ENCODE data around the gene KRT39. TPM values are rescaled to one million over a fixed set of nuclear protein-coding genes. Genes with fewer than 3 reads are reported as not detected.

The KRT39 gene
- total RNA-seq, 1 donor from 2014 or later = not detected

GRCh38 chr17:40952661-40953060, 14.1 kb downstream of the KRT39 start:
- no peaks in the 10 kb centered on the region for H3K36me3 ChIP-seq
- intact Hi-C loops (cut with micrococcal nuclease) = no loop called here
- peaks cover 81% of the 10 kb centered on the region for H3K27me3 ChIP-seq (ENCODE audit: low read depth)
- DNase-seq = no peak
- no peak overlapping the region for H3K27ac ChIP-seq (replicated peaks)
- no peak overlapping the region for H3K4me3 ChIP-seq
- H3K9me3 ChIP-seq (replicated peaks) = no peaks in the 10 kb centered on the region
- H3K4me1 ChIP-seq = no peaks in the 10 kb centered on the region
- no peak for TF ChIP-seq CTCF (IDR thresholded peaks at IDR 0.05; ENCODE audit: borderline replicate concordance)

- peaks cover 87% of the 10 kb centered on the region for H3K27me3 ChIP-seq (ENCODE audit: low read depth)
- H3K9me3 ChIP-seq (replicated peaks) = no peaks in the 10 kb centered on the region
- H3K27ac ChIP-seq (replicated peaks) = no peak overlapping the region
- intact Hi-C loops (cut with micrococcal nuclease) = no loop called here
- no peaks in the 10 kb centered on the region for H3K4me1 ChIP-seq
- no peaks in the 10 kb centered on the region for H3K36me3 ChIP-seq
- no peak overlapping the region for H3K4me3 ChIP-seq
- DNase-seq = no peak
- no peak for TF ChIP-seq CTCF (IDR thresholded peaks at IDR 0.05; ENCODE audit: borderline replicate concordance)
Observed at GRCh38 chr17:40952154-40952553, 14.6 kb downstream of the KRT39 start.

- Histone ChIP-seq H3K36me3 (no peaks in the 10 kb centered on the region), H3K27ac (replicated peaks) (no peak overlapping the region), H3K4me1 (no peaks in the 10 kb centered on the region), H3K4me3 (no peak overlapping the region), H3K27me3 (ENCODE audit: low read depth) (peaks cover 92% of the 10 kb centered on the region), H3K9me3 (replicated peaks) (no peaks in the 10 kb centered on the region)
- DNase-seq = no peak
- TF ChIP-seq CTCF (IDR thresholded peaks at IDR 0.05; ENCODE audit: borderline replicate concordance) = no peak
- intact Hi-C loops (cut with micrococcal nuclease) = no loop called here
Observed at GRCh38 chr17:40951011-40951622, 15.6 kb downstream of the KRT39 start.

- intact Hi-C loops (cut with micrococcal nuclease) = no loop called here
- H3K27me3 ChIP-seq (ENCODE audit: low read depth) = peaks cover 89% of the 10 kb centered on the region
- no peak for DNase-seq
Observed at GRCh38 chr17:40950176-40950575, 16.6 kb downstream of the KRT39 start.

GRCh38 chr17:40949418-40949817, 17.3 kb downstream of the KRT39 start:
- peaks cover 89% of the 10 kb centered on the region for H3K27me3 ChIP-seq (ENCODE audit: low read depth)
- no peak overlapping the region for H3K4me3 ChIP-seq
- H3K9me3 ChIP-seq (replicated peaks) = no peaks in the 10 kb centered on the region
- no peaks in the 10 kb centered on the region for H3K36me3 ChIP-seq
- no peak overlapping the region for H3K27ac ChIP-seq (replicated peaks)
- no peaks in the 10 kb centered on the region for H3K4me1 ChIP-seq
- DNase-seq = no peak
- no peak for TF ChIP-seq CTCF (IDR thresholded peaks at IDR 0.05; ENCODE audit: borderline replicate concordance)
- intact Hi-C loops (cut with micrococcal nuclease) = no loop called here

More at GRCh38 chr17:40950176-40950575, 16.6 kb downstream of the KRT39 start:
- Histone ChIP-seq H3K4me3 (no peak overlapping the region), H3K4me1 (no peaks in the 10 kb centered on the region), H3K36me3 (no peaks in the 10 kb centered on the region), H3K27ac (replicated peaks) (no peak overlapping the region), H3K9me3 (replicated peaks) (no peaks in the 10 kb centered on the region)
- no peak for TF ChIP-seq CTCF (IDR thresholded peaks at IDR 0.05; ENCODE audit: borderline replicate concordance)

Measured in left ventricle myocardium inferior (tissue), 1 donor.